T-helper 2 cell treated with Interferon-gamma antibody and Interleukin-4, amounts not matched to agents 100 ng/mL and 5 ng/mL, for 36 hours (primary cell): Measurements from ENCODE around the gene TRABD2B. TPM values are rescaled to one million over a fixed set of nuclear protein-coding genes. Genes with fewer than 3 reads are reported as not detected.

Experiments
- intact Hi-C: fragments of 100-400 bp; cut with micrococcal nuclease; formaldehyde crosslinking; loops from one replicate; pipeline ENCODE4 v1.15.1; 2023
- total RNA-seq: library from RNA; stranded (reverse); gene quantifications from 2 replicates; pipeline ENCODE4 v1.2.3, GENCODE V29; 2022

TRABD2B gene
- total RNA-seq, 1 donor from 2014 or later: not detected

DNA sequence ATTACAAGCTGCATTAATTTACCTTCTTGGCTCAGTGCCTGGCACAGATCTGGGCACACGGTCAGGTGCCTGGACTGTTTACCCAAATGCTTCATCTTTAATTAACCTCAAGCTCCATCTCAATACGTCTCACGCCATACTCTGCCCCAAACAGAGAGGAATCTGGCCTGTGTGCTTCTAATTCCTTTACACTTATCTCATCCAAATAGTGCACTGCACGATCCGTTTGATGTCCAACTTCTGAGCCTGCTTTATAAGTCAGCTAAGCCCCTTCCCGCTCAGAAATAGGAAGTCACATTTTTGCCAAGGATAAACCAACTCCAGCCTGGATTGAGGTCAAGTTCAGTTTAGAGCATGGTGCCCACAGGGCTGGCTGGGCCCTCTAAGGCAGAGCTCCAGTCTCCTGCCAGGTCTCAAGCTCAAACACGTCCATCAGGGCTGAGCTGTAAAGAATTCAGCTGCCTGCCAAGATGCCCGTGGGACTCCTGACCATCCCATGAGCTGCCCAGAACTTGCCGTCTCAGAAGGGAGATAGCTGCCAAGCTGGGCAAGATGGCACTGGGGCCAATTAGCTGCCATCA is 233.5 kb downstream of the TRABD2B start:
- intact Hi-C loops: no loop called here

DNA sequence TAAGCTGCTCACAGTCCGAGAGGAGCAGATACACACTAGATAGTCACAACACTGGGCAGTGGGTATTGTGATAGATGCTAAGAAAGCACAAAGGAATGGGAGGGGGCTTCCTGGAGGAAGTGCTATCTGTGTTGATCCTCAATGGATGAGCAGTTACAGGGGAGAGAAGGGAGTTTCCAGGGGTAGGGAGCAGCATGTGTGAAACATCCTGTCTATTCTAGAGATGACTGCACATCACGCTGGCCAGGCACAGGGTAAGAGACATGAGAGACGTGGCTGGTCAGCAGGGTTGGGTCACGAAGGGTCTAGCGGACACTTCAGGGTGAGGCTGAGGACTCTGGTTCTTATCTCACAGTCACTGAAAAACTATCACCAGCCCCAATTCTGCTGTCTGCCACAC is 235.2 kb downstream of the TRABD2B start:
- intact Hi-C loops: no loop called here

DNA sequence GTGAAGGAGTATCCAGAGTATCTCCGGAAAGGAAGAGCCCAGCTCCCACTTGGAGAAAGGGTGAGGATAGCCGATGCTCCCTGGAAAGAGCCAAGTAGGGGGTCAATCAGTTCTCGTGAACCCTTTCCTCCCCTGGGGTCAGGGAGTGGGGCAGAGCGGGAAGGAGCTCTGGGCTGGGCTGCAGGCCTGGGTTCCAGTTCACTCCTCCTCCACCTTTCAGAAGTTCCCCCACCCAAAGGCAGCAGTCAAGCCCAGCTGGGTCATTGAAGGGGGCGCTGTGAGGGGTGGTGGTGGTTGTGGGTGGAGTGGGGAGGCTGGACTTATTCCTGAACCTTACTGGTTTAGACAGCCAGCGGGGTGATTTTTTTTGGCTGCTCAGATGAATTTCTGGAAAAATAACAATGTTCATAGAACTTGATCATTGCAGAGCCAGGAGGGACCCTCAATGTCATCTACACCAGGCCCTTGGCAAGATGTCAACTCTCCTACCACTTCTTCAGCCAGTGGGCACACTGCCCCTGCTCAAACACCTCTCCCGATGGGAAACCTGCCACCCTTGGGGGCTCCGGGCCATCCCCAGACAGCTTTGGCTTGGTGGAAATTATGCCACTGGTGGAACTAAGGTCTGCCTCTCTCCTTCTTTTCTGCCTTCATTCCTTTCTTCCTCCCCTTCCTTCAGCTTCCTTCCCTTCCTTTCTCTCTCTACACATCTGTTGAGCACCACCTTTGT is 235.8 kb downstream of the TRABD2B start:
- intact Hi-C loops: no loop called here

DNA sequence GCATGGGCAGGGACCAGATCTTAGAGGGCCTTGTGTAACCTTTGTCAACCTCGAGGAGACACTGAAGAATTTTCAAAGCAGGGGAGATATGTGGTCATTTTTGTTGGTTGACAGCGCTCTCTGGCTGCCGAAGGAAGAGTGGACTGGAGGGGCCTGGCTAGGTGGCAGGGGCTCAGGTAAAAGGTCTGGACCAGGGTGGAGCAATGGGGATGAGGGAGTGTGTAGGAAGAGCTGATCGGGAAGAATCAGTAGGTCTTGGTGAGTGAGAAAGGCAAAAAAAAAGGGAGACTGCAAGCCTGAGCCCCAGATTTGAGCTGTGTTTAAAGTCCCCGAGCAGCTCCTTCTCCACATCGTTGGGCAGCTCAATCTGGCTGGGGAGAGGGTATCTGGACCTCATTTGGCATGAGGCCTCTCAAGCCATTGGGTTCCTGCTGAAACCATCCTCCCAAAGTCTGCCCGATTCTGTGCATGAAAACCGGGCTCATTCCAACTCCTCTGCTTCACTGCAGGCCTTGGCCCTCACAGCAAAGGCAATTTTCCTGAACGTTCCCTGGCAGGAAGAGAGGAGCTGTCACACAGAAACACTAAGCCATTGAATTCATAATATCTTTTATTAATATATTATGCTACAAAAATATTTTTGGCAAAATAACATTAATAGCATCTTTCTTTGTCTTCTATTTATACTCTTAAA is 237.1 kb downstream of the TRABD2B start:
- intact Hi-C loops: no loop called here

DNA sequence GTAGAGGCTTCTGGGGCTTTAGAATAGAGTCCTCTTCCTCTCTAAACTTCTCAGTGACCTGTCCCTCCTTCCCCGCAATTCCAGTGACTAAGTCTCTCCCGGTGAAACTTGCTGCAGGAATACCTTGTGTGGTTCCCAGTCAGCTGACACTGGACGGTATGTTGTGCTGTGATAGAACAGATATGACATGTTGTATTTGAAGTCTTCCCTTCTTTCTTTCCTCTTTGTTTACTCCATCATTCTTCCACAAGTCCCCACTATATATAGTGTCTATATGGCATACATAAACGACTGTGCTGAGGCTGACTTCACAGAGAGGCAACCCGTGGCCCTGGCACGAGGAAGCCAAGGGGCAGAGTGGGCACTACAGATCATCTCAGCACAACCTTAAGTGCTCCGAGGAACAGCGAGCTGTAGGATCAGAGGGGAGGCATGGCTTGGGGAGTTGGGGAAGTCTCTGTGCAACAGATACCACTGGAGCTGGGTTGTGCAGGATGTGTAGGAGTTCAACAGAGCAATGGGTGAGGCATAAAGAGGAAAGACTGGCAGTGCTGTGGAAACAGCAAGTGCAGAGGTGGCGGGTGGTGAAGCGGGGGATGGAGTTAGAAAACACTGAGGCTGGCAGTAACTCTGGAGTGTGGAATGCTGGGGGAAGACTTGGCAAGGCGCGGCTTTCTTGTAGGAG is 237.8 kb downstream of the TRABD2B start:
- intact Hi-C loops: no loop called here

DNA sequence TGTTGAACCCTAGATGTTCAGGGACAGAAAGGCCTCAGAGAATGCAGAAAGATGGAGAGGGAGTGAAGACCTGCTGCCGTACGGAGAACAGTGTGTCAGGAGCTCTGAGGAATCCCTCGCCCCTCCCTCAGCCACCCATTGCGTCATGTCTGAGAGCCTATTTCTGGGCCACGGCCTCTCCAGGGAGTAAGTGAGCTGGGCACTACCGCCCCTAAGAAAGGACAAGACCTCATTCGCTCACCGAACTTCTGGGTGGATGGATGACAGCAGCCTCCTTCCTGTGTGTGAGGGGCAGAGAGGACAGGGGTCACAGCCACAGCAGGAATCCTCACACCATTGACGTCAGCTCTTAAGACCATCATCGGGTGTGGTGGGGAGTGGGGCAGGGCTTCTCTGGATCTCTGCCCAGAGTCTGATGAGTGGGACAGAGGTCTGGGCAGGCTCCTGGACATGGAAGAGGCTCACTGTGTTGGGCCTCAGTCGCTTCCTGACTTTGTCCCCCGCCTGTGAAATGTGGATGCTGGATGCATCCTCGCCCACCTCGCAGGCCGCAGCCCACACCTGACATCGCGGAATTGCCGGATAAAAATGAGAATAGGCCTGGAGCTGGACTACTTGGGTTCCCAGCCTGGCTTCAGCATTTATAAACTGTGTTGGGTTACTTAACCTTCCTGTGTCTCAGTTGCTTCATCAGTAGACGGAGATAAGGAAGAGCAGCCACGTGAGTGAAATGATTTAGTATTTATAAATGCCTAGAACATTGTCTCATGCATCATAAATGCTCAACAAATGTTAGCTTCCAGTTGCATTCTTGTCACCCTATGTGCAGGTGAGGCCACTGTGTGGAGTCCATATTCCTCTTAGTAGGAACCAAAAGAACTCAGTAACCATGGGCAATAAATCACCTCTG is 238.6 kb downstream of the TRABD2B start:
- intact Hi-C loops: no loop called here

DNA sequence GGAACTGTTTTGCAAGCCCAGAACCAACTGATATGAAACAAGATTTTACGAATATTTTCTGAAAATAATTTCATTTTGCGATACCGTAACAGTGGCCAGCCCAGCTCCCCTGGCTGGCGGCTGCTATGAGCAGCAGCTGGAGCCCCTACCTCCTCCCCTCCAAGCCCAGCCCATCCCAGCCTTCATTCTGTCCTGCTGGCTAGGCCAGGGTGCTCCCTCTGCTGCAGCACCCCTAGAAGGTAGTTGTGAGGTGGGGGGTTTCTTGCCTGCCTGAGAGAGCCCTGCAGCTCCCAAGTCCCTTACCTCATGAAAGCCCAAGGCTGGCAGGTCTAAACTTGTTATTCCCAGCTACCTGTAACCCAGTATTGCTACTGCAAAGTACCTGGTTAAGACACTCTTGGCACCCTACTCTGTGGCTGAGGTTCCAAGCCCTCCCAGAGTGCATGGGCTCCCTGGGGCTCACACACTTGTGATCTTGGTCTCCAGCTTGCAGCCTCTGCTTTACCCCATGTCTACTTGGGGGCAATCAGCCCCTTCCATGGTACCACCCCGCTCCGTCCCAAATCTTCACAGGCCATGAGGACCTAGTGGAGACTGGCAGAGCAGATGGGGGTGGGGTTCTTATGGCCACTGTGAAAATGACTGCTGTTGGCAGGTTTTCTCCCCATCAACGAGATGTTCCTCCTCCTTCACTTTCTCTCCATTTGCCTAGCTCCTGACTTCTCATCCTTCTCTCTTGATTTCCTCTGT is 239.8 kb downstream of the TRABD2B start:
- intact Hi-C loops: no loop called here

DNA sequence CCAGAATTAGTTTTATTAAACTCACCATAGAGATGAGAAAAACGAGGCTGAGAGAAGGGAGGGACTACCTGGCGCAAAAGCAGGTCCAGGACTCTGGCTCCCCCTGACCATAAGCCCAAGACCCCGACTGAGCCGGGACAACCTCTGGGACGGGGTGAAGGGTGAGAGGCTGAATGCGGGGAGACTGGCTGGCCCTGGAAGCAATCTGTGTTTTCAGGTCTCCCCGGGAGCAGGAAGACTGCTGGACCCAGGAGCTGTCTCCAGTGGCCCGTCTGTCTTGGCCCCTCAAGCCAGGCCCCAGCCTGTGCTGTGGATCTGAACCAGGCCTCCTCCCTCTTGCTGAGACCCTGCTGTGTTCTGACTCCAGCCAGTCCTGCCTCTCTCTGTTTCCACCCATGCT is 240.8 kb downstream of the TRABD2B start:
- intact Hi-C loops: no loop called here

DNA sequence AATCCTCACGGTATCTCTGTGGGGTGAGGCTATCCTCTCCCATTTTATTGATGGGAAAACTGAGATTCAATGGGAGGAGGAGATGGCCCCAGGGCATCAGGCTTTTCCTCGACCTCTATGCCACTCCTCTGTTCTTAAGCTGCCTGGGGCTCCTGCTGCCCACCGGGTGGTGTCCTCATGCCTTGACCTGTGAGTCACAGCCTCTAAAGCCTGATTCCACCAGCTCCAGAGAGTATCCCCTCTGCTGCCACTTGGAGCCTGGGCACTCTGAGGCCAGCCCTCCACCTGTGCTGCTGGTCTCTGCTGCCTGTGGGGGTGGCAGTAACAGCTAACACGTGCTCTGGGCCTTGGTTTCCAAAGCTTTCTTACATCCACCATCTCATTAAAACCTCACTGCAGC is 241.2 kb downstream of the TRABD2B start:
- intact Hi-C loops: no loop called here

DNA sequence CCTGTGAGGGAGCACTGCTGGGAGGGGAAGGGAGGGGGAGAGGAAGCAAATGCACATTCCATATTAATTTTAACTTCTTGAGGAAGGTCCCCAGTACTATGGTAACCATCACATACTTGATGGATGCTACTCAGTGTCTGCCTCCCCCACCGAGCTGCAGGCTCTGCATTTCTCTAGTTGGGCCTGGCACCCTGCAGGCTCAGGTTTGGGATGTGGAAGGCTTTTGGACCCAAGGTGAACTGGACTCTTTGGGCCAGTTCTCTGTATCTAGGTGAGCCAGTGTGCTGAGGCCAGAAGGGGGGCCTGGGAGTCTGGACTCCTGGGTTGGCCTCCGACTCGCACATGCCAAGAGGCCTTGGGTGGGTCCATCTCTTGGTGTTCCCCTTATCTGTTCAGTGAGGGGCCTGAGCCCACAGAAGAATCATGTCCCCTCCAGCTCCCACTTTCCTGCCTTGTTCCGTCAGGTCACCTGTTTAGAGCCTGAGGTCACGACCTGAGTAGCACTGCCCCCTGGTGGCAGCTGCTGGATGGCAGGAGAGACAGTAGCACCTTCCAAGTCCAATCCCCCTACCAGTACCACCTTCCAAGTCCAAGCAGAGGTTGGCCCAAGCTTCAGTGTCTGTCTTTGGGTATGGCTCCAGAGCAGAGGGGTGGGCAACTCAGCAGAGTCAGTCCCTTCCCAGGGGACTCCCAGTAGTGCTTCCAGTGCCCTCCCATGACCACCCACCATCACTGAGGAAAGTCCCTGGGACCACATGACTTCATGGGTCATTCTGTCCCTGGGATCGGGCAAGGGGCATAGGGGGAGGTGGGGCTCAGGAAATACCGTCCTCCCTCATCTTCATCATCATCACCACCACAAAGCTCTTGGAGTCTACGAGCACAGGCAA is 241.8 kb downstream of the TRABD2B start:
- intact Hi-C loops: no loop called here

DNA sequence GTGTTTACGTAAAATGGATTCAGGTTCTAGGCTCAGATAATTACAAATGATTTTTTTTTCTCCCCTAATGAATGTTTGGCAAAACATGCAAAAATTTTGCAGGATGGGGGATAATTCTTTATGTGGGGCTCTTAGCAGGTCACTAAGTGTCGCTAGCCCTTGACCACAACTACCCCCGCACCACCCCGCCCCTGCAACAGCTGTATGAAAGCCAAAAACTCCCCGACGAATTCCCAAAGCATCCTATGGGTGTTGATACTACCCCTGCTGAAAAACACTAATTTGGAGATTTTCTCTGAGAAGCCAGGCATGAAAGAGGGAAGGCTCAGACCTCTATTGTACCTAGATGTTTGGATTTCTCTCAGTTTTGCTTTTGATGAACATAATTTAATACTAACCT is 243.0 kb downstream of the TRABD2B start:
- intact Hi-C loops: no loop called here

DNA sequence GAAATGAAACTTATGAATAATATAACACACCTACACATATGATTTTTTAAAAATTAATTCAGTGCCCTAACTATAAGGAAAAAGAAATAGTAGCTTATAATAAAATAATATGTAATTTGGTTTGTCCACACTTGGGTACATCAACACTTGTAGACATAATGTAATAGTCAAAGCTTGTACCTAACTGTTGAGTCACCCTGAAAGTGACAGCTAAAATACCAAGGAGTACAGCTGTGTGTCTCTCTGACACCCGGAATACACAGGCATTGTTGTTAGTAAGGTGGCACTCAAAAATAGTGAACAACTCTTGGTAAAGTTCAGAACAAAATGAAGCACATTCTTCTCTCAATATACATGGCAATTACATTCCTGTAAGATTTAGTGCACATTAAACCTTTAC is 243.4 kb downstream of the TRABD2B start:
- intact Hi-C loops: no loop called here

DNA sequence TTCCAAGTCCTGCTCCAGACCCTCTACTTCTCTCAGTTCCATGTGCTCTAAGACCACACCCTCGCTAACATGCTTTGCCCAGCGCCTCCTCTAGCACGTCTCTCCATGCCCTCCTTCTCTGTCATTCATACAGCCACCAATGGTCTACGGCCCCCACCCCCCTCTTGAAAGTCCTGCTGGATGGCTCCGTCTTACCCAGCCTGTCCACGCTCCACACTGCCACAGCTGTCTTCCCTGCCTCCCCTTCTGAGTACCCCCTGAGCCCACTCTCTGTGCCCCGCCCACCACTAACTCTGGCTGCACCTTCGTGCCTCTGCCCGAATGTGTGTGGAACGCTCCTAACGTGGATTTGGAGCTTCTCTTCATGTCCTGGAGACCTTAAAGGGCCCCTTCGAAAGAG is 244.6 kb downstream of the TRABD2B start:
- intact Hi-C loops: no loop called here

DNA sequence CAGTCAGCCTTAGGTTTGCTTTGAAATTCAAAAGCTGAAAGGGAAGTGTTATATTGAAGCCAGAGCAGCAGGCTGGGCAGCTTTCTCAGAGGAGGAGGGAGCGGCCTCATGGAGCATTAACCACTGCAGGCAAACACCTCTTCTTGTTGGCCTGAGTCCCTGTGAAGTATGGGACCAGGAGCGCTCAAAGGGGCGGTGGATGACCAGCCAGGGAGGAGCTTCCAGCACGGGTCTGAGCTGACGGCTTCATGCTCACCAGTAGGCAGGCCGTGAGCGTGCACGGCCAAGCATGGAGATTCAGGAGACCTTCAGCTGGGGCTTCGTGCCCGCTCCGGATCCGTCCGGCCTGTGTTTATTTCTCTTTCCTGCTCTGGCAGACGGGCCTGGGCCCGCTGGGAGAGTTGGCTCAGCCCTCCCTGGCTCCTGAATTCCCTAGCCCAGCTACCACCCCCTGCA is 245.2 kb downstream of the TRABD2B start:
- intact Hi-C loops: no loop called here

DNA sequence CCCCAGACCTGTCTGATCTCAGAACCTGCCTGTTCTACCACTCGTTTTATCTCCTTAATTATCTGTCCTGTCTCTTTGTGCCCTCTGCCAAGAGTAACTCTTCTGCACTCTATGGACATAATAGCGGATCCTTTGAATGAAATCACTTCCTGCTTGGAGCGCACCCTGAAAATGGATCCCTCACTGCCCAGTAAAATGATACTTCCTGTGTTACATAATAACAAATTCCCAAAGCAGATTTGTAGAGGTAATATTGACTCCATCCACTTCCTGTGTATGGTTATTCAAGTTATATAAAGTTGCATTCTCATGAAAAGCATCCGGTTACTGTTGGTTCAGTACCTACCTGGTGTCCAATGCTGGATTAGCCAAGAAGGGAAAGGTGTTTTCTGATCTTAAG is 246.0 kb downstream of the TRABD2B start:
- intact Hi-C loops: no loop called here

DNA sequence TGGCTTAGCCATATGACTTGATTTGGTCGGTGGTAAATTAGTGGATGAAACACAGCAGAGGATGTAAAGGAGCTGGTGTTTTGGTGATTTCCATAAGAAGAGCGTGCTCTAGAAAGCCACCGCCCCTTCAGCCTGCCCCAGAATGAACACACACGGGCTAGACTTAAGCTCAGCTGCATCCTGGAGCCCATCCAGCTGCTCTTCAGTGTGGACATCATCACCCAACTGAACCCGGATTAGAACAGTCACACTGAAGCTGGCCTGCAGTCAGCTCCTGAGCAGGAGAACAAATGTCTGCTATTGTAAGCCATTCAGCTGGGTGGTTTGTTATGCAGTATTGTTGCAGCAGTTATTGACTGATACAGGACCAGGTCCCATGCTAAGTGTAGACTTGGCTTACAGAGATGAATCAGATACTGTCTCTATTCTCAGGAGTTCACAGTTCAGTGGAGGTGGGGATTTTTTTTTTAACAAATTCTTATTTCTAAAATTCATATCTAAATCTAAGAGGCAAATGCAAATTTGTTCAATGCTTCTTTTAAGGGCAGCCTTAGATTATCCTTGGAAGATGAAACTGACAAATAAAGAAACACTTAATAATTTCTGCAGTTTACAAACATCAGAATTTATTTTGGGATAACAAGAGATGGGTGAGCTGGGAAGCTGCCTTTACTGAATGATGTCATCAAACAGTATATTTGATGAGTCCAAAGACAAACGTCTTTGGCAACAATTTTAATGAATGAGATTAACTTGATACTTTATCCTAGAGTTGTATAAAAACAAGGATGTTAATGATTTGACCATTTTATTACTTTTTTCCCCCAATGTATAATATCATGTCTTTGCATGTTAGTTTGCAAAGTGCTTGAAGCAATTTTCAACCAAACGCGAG is 251.2 kb downstream of the TRABD2B start:
- intact Hi-C loops: no loop called here

DNA sequence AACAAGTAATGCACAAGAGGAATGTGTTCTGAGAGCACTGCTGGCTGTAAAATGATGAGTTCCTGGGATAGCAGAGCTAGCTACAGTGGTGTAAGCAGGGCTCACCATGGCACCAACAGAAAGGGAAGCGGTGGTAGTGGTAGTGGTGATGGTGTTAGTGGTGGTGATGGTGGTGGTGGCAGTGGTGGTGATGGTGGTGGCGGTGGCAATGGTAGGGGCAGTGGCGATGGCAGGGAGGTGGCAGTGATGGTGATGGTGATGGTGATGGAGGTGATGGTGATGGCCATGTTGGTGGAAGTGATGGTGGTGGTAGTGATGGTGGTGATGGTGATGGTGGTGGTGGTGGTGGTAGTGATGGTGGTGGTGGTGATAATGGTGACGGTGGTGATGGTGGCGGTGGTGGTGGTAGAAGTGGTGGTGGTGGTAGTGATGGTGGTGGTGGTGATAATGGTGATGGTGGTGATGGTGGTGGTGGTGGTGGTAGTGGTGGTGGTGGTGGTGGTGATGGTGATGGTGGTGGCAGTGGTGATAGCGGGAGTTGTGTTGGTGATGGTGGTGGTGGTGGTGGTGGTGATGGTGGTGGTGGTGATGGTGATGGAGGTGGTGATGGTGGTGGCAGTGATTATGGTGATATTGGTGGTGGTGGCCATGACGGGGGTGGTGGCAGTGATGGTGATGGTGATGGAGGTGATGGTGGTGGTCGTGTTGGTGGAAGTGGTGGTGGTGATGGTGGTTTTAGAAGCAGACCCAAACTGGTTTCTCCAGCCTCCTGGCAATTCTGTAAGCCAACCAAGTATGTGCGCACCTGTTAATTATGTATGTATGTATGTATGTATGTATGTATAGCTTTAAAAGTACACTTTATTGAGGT is 254.1 kb downstream of the TRABD2B start:
- intact Hi-C loops: no loop called here
